Measurements from ENCODE around the gene ZNF665. TPM values are rescaled to one million over a fixed set of nuclear protein-coding genes. Genes with fewer than 3 reads are reported as not detected.

ZNF665 gene
- polyA plus RNA-seq, 1 donor from 2014 or later: 8.2 TPM

DNA sequence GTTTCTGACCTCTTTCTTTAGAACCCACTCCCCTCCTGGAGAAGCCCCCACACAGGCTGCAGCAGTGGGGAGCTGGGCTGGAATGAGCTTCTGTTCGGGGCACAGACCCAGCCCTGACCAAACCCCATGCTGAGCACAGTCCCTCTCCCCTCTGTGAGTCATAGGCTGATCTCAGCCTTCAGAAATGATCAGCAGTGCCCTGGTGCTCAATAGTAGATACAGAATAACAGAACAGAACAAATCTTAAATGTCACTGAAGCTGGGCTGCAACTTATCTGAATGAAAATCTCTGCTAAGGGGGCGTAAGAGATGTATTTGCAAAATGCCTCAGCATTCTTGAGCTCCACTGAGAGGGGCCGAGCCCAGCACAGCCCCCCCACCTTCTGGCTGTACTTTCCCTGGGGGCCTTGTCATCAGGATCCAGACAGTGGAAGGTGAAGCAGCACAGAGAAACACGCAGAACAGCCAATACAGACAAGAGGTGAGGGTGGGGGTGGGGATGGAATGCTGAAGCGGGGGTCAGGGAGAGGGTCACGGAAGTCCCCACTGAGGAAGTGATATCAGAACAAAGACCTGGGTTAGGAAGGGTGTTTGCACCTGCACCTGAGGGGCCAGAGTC is 9.9 kb downstream of the ZNF665 start:
- peaks cover 13% of the 10 kb centered on the region for H3K36me3 Mint-ChIP-seq
- H3K4me3 Mint-ChIP-seq: peak overlapping the region in 1 of 4 donors; percentile 47
- H3K4me1 Mint-ChIP-seq: peaks cover 0 to 3% (median 3%) of the 10 kb centered on the region in 3 donors
- peaks cover 4 to 27% (median 14%) of the 10 kb centered on the region in 3 donors for H3K9me3 Mint-ChIP-seq
- no peak overlapping the region for H3K27ac Mint-ChIP-seq
- no peaks in the 10 kb centered on the region for H3K27me3 Mint-ChIP-seq

DNA sequence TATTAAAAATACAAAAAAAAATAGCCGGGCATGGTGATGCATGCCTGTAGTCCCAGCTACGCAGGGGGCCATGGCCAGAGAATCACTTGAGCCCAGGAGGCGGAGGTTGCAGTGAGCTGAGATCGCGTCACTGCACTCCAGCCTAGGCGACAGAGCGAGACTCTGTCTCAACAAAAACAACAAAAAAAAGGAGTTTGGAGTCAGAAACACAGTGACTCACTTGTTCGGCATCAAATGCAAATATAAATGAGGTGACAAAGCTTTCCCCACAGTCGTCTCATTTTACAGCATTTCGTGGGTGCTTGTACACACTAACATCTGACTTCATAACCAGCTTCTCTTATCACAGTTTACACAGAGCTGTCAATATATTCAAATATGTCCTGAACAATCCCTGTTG is 11.0 kb downstream of the ZNF665 start:
- H3K36me3 Mint-ChIP-seq: peaks cover 13% of the 10 kb centered on the region
- peaks cover 8 to 33% (median 21%) of the 10 kb centered on the region in 3 donors for H3K9me3 Mint-ChIP-seq
- H3K27ac Mint-ChIP-seq: no peak overlapping the region
- no peak overlapping the region for H3K4me3 Mint-ChIP-seq
- H3K4me1 Mint-ChIP-seq: peaks cover 0 to 4% (median 3%) of the 10 kb centered on the region in 3 donors
- no peaks in the 10 kb centered on the region for H3K27me3 Mint-ChIP-seq

DNA sequence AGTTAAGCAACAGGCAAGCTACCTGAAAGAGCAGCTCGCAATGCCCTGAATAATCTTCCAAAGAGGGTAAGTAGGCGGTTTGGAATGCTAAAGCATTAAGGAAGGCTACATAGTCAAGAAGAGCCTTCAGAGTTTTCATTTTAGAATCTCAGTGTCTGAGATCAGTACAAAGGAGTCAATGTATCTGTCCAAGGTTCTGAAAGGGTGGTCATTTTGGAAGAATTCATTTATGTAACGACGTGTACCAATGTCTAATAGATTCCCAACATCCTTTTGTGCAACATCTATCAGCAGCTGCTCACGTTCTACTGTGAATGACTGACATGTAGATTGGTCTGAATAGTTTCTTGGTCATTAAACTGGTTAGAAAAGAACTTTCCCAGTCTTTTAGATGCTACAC is 15.2 kb downstream of the ZNF665 start:
- H3K27me3 Mint-ChIP-seq: no peaks in the 10 kb centered on the region
- H3K4me3 Mint-ChIP-seq: no peak overlapping the region
- peaks cover 19 to 37% (median 22%) of the 10 kb centered on the region in 3 donors for H3K9me3 Mint-ChIP-seq
- peaks cover 0 to 1% (median 0%) of the 10 kb centered on the region in 3 donors for H3K4me1 Mint-ChIP-seq
- H3K36me3 Mint-ChIP-seq: peaks cover 13% of the 10 kb centered on the region
- H3K27ac Mint-ChIP-seq: no peak overlapping the region

DNA sequence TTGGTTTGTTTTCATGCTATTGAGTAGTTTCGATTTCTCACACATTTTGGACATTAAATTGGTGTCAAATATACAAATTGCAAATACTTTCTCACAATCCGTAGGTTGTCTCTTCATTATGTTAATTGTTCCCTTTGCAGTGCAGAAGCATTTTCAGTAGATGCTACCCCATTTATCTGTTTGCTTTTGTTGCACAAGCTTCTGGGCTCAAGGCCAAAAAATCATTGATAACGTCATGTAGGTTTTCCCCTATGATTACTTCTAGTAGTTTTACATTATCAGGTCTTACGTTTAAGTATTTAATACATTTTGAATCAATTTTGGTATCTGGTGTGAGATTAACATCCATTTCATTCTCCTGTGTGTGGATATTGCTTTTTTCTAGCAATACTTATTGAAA is 20.3 kb downstream of the ZNF665 start:
- H3K27me3 Mint-ChIP-seq: no peaks in the 10 kb centered on the region
- H3K4me1 Mint-ChIP-seq: peaks cover 0 to 1% (median 0%) of the 10 kb centered on the region in 3 donors
- H3K9me3 Mint-ChIP-seq: peaks cover 15 to 34% (median 19%) of the 10 kb centered on the region in 3 donors
- H3K4me3 Mint-ChIP-seq: no peak overlapping the region
- H3K36me3 Mint-ChIP-seq: peaks cover 12% of the 10 kb centered on the region
- H3K27ac Mint-ChIP-seq: no peak overlapping the region

DNA sequence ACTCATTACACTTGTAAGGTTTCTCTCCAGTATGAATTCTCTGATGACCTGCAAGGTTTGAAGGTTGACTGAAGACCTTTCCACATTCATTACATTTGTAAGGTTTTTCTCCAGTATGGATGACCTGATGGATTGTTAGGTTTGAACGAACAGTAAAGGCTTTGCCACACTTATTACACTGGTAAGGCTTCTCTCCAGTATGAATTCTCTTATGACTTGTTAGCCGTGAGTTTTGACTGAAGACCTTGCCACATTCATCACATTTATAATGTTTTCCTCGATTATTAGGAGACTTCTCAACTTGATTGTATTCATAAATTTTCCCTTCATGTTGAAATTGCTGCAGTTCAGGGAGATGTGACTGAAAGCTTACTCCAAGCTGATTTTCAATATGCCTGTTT is 27.5 kb downstream of the ZNF665 start:
- Mint-ChIP-seq H3K4me3 (no peak overlapping the region), H3K27ac (no peak overlapping the region), H3K4me1 (no peaks in the 10 kb centered on the region), H3K9me3 (peaks cover 10 to 44% (median 30%) of the 10 kb centered on the region in 3 donors), H3K27me3 (no peaks in the 10 kb centered on the region), H3K36me3 (peaks cover 14% of the 10 kb centered on the region)

DNA sequence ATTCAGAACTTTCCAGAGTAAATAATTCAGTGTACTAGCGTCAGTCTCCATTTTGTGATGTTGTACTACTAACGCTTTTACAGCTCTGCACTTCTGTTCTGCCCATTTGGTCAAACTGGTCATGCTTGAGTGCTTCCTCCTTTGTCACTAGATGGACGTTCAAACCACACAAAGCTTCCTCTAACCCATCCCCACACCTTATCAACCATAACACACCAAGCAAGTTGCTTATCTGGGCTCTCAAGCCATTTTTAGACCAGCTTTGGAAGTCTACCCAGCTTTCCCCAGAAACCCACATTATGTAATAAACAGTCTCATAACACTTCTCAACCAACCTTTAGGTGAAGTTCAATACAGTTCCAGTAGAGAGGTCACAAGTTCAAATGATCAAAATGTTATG is 32.0 kb downstream of the ZNF665 start:
- peaks cover 15 to 38% (median 28%) of the 10 kb centered on the region in 3 donors for H3K9me3 Mint-ChIP-seq

DNA sequence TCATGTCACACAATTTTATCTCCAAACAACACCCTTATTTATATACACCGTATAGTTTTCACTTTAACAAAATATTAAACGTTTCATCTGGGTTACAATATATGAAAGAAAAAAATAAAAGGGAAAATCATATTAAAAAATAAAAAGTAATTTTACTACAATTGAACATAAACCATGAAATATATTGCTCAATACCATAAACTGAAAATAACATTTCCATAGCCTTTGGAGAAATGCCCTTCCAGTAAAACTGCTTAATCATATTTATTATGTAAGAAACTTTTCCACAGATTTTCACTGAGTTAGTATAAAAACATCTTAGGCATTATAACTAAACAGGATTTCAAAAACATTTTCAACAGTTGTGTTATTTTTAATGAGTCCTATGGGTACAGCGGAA is 32.8 kb downstream of the ZNF665 start:
- Mint-ChIP-seq H3K4me1 (peaks cover 14 to 16% (median 15%) of the 10 kb centered on the region in 3 donors), H3K36me3 (peaks cover 13% of the 10 kb centered on the region), H3K27ac (no peak overlapping the region), H3K4me3 (peak overlapping the region in 1 of 4 donors; percentile 93), H3K9me3 (peaks cover 8 to 32% (median 21%) of the 10 kb centered on the region in 3 donors), H3K27me3 (no peaks in the 10 kb centered on the region)

More for the DNA sequence above, 32.0 kb downstream of the ZNF665 start:
- peak overlapping the region in 2 of 4 donors; percentile 63 to 83 for H3K4me3 Mint-ChIP-seq
- peak overlapping the region in 1 of 3 donors; percentile 10 for H3K27ac Mint-ChIP-seq
- no peaks in the 10 kb centered on the region for H3K27me3 Mint-ChIP-seq
- peaks cover 14 to 16% (median 15%) of the 10 kb centered on the region in 3 donors for H3K4me1 Mint-ChIP-seq
- H3K36me3 Mint-ChIP-seq: peaks cover 14% of the 10 kb centered on the region

DNA sequence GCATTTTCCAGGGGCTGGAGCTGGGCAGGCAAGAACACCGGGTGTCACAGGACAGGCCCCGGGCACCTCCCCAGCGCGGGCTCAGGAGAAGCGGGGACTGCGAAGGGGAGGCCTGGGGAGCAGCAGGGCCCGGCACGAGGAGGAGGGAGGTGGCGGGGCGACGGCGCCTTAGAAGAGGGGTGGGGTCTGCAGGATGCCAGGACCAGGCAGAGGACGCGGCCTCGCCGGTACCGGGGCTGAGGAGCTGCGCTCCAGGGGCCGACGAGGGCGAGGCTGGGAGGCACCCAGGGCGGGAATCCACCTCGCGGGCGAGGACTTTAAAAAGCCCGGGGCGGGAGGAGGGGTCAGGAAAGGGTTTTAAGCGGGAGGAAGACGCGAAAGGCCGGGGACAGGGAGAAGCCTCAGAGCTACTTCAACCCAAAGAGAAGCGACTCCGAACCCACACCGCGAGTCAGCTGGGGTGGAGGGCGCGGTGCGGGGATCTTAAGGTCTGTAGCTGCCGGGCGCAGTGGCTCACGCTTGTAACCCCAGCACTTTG is 35.0 kb downstream of the ZNF665 start:
- Mint-ChIP-seq H3K4me1 (peaks cover 14 to 21% (median 18%) of the 10 kb centered on the region in 3 donors), H3K27ac (peak overlapping the region; percentile 78 to 87 (median 86)), H3K4me3 (peak overlapping the region; percentile 85 to 94 (median 94)), H3K9me3 (peaks cover 13 to 31% (median 24%) of the 10 kb centered on the region in 3 donors), H3K36me3 (peaks cover 21% of the 10 kb centered on the region), H3K27me3 (no peaks in the 10 kb centered on the region)

DNA sequence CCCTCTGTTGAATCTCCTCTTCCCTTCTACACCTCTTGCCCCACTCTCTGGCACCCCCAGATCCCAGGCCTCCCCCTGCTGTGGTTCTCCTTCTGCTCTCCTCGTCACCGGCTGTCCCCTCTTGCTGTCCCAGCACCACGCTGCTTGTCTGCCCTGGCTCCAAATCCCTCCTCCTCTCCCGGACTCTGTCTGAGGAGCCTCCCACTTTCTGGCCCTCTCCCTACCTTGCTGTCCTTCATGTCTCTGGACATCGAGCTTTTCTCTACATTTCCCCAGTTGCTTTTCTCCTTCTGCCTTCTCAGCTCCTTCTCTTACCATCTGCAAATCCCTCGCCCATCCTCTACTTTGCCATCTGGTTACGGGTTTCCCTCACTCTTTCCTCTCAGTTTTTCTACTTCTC is 35.5 kb downstream of the ZNF665 start:
- peak overlapping the region; percentile 64 to 87 (median 80) for H3K27ac Mint-ChIP-seq
- peaks cover 25% of the 10 kb centered on the region for H3K36me3 Mint-ChIP-seq
- H3K9me3 Mint-ChIP-seq: peaks cover 15 to 29% (median 27%) of the 10 kb centered on the region in 3 donors
- H3K4me1 Mint-ChIP-seq: peaks cover 14 to 21% (median 18%) of the 10 kb centered on the region in 3 donors
- H3K27me3 Mint-ChIP-seq: no peaks in the 10 kb centered on the region
- peak overlapping the region; percentile 85 to 94 (median 94) for H3K4me3 Mint-ChIP-seq

DNA sequence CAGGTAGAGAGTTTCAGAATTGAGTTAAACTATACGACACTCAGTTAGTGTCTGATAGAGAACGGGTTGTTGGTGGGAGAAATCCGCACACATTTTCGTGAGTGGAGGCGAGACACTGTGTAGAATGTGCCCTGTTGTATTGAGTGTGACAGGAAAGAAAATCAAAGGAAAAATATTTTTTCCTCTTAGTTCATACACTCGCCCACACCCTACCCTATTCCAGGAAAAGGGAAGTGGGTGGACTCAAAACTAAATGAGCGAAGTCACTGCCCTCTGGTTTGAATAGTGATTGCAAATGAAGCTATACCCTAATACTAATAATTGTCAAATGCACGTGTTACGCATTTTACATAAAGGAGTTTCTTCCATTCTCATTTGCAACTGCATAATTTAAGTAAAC is 36.3 kb downstream of the ZNF665 start:
- Mint-ChIP-seq H3K36me3 (peaks cover 25% of the 10 kb centered on the region), H3K27ac (peak overlapping the region in 2 of 3 donors; percentile 64 to 87), H3K27me3 (no peaks in the 10 kb centered on the region), H3K4me1 (peaks cover 14 to 21% (median 18%) of the 10 kb centered on the region in 3 donors), H3K4me3 (peak overlapping the region; percentile 85 to 94 (median 94)), H3K9me3 (peaks cover 15 to 29% (median 27%) of the 10 kb centered on the region in 3 donors)

DNA sequence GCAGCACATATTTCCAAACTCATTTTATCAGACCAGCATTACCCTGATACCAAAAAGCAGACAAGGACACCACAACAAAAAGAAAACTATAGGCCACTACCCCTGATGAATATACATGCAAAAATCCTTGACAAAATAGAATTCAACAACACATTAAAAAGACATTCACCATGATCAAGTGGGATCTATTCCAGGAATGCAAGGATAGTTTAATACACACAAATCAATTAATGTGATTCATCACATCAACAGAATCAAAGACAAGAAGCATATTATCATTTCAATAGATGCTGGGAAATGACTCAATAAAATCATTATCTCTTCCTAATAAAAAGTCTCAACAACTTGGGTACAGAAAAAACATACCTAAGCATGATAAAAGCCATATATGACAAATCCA is 45.5 kb downstream of the ZNF665 start:
- Mint-ChIP-seq H3K27me3 (no peaks in the 10 kb centered on the region), H3K9me3 (peaks cover 18 to 40% (median 34%) of the 10 kb centered on the region in 3 donors), H3K4me1 (peaks cover 0 to 2% (median 0%) of the 10 kb centered on the region in 3 donors), H3K36me3 (peaks cover 44% of the 10 kb centered on the region), H3K27ac (no peak overlapping the region), H3K4me3 (peak overlapping the region in 1 of 4 donors; percentile 27)

DNA sequence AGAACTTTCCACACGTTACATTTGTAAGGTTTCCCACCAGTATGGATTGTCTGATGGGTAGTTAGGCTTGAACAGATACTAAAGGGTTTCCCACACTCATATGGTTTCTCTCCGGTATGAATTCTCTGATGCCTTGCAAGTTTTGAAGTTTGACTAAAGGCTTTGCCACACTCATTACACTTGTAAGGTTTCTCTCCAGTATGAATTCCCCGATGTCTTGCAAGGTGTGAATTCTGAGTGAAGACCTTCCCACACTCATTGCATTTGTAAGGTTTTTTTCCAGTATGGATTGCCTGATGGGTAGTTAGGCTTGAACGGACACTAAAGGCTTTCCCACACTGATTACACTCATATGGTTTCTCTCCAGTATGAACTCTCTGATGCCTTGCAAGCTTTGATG is 52.8 kb downstream of the ZNF665 start:
- peaks cover 19% of the 10 kb centered on the region for H3K36me3 Mint-ChIP-seq
- H3K27ac Mint-ChIP-seq: peak overlapping the region in 1 of 3 donors; percentile 31
- H3K4me3 Mint-ChIP-seq: no peak overlapping the region
- H3K4me1 Mint-ChIP-seq: no peaks in the 10 kb centered on the region
- no peaks in the 10 kb centered on the region for H3K27me3 Mint-ChIP-seq
- peaks cover 20 to 52% (median 37%) of the 10 kb centered on the region in 3 donors for H3K9me3 Mint-ChIP-seq

DNA sequence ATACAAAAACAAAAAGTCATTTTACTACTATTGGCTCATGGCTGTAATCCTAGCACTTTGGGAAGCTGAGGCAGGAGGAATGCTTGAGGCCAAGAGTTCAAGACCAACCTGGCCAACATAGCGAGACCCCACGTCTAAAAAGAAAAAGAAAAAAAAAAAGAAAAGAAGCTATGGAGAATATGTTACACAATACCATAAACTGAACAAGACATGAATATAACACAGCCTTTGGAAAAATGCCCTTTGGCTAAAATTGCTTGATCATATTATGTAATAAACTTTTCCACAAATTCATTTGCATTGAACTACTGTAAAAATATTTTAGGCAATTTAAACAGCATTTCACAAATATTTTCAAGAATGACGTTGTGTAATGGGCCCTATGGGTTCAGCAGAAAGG is 56.7 kb downstream of the ZNF665 start:
- Mint-ChIP-seq H3K4me1 (peaks cover 0 to 3% (median 2%) of the 10 kb centered on the region in 3 donors), H3K9me3 (peaks cover 16 to 43% (median 32%) of the 10 kb centered on the region in 3 donors), H3K27ac (no peak overlapping the region), H3K4me3 (no peak overlapping the region), H3K27me3 (peaks cover 4% of the 10 kb centered on the region), H3K36me3 (peaks cover 3% of the 10 kb centered on the region)

DNA sequence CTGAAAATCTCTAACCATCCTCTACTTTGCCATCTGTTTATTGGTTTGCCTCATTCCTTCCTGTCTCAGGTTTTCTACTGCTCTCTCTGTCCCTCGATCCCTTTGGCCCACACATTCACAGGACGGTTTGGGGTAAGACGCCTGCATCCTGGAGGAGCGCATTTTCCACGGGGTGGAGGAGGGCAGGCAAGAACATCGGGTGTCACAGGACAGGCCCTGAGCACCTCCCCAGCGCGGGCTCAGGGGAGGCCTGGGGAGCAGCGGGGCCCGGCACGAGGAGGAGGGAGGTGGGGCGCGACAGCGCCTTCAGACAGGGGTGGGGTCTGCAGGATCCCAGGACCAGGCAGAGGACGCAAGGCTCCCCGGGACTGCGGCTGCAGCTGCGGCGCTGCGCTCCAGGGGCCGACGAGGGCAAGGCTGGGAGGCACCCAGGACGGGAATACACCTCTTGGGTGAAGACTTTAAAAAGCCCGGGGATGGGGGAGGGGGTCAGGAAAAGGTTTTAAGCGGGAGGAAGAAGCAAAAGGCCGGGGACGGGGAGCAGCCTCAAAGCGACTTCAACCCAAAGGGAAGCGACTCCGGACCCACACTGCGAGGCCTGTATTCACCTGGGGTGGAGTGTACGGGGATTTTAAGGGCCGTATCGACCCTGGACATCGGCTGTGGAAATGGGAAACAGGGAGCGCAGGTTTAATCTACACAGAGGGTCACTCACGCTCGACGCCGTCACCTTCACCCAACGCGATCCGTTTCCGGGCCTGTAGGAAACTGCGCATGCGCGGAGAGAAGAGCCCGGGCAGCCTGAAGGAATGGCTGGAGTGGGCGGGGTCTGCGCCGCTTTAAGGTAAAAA is 60.8 kb downstream of the ZNF665 start, which contains the start of gene ZNF415:
ZNF415 (minus strand) TSS at position 770 of the 851 bp plus-strand sequence. CDS start 10,234 bp downstream, outside the sequence.
- H3K9me3 Mint-ChIP-seq: peaks cover 9 to 39% (median 26%) of the 10 kb centered on the region in 3 donors
- peaks cover 4% of the 10 kb centered on the region for H3K36me3 Mint-ChIP-seq
- H3K27ac Mint-ChIP-seq: no peak within 1 kb of the TSS
- peak within 1 kb of the TSS; percentile 70 to 90 (median 85) for H3K4me3 Mint-ChIP-seq
- H3K4me1 Mint-ChIP-seq: peaks cover 0 to 3% (median 3%) of the 10 kb centered on the region in 3 donors
- peaks cover 6% of the 10 kb centered on the region for H3K27me3 Mint-ChIP-seq

Data from IgD-negative memory B cell (primary cell).